ENCODE data around the gene SH2D2A. TPM values are rescaled to one million over a fixed set of nuclear protein-coding genes. Genes with fewer than 3 reads are reported as not detected.

The SH2D2A gene
- total RNA-seq = 0.78 TPM

DNA sequence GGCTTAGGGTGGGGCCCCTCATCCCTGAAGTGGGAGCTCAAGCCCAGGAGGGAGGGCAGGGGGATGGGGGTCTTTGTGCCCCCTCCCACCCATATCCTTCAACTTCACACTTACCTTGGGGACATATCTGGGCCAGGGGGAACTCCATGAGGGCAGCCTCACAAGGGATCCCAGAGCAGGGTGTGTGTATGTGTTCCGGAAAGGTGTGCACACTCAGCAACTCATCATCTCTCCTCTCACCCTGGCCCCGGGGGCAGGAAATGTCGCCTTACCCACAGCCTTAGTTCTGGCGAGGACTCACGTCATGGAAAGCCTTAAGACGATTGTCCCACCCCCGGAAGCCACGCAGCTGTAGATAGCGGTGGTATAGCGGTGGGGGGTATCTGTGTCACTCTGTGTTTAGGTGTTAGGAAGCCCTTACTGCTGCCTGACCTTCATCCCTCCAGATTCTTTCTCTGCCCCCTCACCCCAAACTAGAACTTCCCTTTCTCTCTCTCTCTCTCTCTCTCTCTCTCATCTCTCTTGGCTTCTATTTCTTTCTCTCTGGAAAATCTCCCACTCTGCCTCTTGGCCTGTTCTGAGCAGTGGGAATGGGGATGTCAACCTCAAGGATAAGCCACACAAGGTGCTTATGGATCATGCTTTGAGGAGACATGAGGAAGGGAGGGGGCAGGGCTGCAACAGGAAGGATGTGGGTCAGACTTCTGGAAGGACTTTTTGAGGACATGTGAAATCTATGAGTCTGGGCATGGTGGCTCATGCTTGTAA is at the start of gene SH2D2A:
SH2D2A (minus strand) TSS at position 288 of the 768 bp plus-strand sequence; CDS start at position 148, 140 bp downstream.
- DNase-seq (ENCODE audit: low spot score) = peak; percentile 55
- peak; percentile 49 for ATAC-seq

GRCh38 chr1:156865865-156866248 is 49.2 kb upstream of the SH2D2A start:
- DNase-seq (ENCODE audit: low spot score) = no peak
- ATAC-seq = no peak

DNA sequence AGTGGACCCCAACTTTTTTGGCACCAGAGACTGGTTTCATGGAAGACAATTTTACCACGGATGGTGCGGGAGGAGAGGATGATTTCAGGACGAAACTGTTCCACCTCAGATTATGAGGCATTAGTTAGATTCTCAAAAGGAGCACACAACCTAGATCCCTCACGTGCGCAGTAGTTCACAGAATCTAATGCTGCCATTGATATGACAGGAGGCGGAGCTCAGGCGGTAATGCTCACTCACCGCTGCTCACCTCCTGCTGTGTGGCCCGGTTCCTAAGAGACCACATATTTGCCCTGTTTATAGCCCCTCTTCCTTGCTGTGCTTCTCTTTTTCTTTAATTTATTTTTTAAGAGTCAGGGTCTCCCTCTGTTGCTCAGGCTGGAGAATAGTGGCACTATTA is 48.6 kb upstream of the SH2D2A start:
- ATAC-seq = no peak

DNA sequence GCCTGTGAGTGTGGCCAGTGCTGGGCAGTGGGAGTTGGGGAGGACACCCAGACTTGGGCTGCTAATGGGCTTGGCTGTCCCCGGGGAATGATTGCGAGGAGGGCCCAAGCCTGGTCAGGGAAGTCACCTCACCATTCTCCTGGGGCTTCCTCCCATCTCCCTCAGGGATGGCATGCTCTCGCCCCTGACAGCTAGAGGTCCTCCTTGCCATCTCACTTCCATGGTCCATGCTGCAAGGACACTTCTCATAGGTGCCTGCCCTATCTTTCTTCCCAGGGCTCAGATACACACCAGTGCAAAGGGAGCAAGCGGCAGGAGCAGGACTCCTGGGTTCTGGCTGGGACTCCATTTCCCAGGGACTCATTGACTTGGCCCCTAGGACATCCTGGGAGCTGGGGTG is 48.1 kb upstream of the SH2D2A start:
- no peak for DNase-seq (ENCODE audit: low spot score)
- no peak for ATAC-seq

More for the DNA sequence above, 48.6 kb upstream of the SH2D2A start:
- DNase-seq (ENCODE audit: low spot score) = no peak

DNA sequence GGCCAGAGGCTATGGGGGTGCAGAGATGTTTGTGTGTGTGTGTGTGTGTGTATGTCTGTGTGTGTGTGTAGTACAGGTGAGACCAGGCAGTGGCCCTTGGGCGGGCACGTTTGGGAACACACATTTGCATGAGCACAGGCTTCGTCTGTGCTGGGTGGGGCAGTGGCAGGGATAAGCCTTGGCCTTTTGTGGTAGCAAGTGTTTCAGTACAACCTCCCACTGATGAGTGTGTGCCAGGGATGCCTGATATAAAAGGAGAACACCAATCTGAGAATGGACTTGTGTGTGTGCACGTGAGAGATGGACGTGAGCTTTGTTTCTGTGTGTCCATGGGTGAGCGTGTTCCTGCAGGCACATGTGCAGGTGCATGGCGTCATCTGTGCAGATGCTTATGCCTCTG is 47.0 kb upstream of the SH2D2A start:
- ATAC-seq = no peak
- no peak for DNase-seq (ENCODE audit: low spot score)

- ATAC-seq (no peak), DNase-seq (ENCODE audit: low spot score) (no peak)
Observed at GRCh38 chr1:156862997-156863599, 46.5 kb upstream of the SH2D2A start.

GRCh38 chr1:156862584-156862983 is 45.9 kb upstream of the SH2D2A start:
- ATAC-seq = no peak
- DNase-seq (ENCODE audit: low spot score) = no peak

DNA sequence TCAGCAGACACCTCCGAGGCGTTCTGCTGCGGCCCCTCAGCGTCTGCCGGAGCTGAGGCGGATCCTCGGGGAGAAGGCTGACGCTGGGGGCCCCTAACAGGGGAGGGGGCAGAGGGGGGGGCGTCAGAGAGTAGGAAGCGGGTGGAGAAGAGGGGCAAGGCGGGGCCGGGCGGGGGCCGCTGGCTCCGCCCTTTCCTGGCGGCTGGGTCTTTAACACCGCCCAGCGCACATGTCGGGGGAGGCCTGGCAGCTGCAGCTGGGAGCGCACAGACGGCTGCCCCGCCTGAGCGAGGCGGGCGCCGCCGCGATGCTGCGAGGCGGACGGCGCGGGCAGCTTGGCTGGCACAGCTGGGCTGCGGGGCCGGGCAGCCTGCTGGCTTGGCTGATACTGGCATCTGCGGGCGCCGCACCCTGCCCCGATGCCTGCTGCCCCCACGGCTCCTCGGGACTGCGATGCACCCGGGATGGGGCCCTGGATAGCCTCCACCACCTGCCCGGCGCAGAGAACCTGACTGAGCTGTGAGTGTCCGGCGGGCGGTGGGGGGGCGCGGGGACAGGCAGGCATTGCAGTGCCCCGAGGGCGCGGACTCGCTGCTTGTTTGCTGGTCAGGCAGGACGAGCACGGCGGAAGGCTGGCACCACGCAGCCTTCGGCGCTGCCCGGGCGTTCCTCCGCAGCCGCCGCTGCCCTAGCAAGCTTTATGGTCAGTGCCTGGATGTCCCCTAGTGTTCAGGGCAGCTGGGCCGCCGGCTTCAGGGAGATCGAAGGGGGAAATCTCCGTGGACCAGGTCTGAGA is 44.2 kb upstream of the SH2D2A start, which contains the start of gene NTRK1:
NTRK1 (plus strand) TSS at position 238 of the 796 bp plus-strand sequence; CDS start at position 308, 70 bp downstream.
- ATAC-seq (peak; percentile 14), DNase-seq (ENCODE audit: low spot score) (no peak)

GRCh38 chr1:156860113-156860627 is 43.5 kb upstream of the SH2D2A start:
- no peak for DNase-seq (ENCODE audit: low spot score)
- ATAC-seq = peak; percentile 71

DNA sequence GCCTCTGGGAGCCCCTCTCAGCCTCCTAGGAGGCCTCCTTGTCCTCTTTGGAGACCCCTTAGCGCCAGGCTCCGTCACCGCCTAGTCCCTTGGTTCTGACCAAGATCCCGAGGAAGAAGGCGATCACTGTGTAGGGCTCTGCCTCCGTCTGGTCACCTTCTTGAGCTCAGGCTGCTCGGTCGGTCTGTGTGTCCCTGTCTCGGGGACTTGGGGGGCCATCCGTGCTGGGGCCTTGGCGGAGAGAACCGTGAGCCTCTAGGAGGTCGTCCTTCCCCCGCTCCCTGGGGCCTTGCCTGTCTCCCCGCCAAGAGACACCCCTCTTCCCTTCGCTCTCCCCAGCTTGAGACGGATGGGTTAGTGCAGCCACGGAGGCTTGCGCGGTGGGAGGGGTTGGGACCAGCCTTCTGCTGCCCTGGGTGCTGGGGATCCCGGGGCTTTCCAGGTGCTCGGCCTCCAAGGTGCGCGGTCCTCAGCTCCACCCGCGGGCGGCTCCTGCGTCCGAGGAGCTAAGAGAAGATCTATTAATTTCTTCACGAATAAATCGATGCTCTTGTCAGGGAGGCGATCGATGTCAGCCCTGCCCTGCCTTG is 43.0 kb upstream of the SH2D2A start:
- ATAC-seq = peak; percentile 17

GRCh38 chr1:156858959-156859522 is 42.4 kb upstream of the SH2D2A start, which contains the start of gene INSRR:
Gene INSRR (minus strand): TSS chr1:156859117. CDS start chr1:156858621, 496 bp downstream.
- DNase-seq (ENCODE audit: low spot score) (no peak), ATAC-seq (no peak)

More for the DNA sequence above, 43.0 kb upstream of the SH2D2A start:
- no peak for DNase-seq (ENCODE audit: low spot score)

- ATAC-seq = peak; percentile 22
Observed at GRCh38 chr1:156858555-156858956, 41.9 kb upstream of the SH2D2A start.

GRCh38 chr1:156857532-156857931 is 40.9 kb upstream of the SH2D2A start:
- DNase-seq (ENCODE audit: low spot score) = no peak

More at GRCh38 chr1:156858555-156858956, 41.9 kb upstream of the SH2D2A start:
- no peak for DNase-seq (ENCODE audit: low spot score)

GRCh38 chr1:156856282-156856785 is 39.7 kb upstream of the SH2D2A start:
- ATAC-seq (no peak), DNase-seq (ENCODE audit: low spot score) (no peak)

More at GRCh38 chr1:156857532-156857931, 40.9 kb upstream of the SH2D2A start:
- no peak for ATAC-seq

DNA sequence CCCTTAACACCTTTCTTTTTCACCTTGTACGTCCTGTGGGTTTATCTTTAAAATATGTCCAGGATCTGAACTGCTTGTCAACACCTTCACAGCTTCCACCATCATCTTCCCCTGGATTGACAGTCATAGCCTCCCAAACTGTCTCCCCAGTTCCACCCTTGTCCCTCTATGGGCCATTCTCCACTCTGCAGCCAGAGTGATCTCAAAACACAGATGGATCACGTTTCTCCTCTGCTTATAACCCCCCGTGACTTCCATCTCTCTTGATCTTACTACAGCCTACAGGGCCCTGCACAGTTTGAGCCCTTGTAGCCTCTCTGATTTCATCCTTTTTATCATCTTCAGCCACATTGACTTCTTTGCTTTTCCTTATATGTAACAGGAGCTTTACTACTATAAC is 38.0 kb upstream of the SH2D2A start:
- DNase-seq (ENCODE audit: low spot score) (no peak), ATAC-seq (no peak)

DNA sequence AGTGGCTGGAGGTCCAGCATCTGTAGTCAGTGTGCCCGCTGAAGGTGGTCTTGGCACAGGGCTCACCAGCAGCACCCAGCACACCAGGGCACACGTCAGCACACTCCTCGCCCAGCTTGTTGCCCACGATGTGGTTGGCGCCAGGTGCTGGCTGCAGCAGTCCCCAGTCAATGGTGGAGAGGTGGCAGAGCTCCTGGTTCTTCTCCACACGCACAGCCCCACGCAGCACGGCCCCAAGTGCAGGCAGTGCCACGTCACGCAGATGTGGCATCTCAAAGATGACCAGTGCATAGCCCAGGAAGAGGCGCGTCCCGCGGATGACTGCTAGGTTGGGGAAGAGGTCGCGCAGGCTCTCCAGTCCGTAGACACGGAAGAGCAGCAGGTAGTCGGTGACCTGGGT is 37.1 kb upstream of the SH2D2A start:
- ATAC-seq (no peak), DNase-seq (ENCODE audit: low spot score) (no peak)

DNA sequence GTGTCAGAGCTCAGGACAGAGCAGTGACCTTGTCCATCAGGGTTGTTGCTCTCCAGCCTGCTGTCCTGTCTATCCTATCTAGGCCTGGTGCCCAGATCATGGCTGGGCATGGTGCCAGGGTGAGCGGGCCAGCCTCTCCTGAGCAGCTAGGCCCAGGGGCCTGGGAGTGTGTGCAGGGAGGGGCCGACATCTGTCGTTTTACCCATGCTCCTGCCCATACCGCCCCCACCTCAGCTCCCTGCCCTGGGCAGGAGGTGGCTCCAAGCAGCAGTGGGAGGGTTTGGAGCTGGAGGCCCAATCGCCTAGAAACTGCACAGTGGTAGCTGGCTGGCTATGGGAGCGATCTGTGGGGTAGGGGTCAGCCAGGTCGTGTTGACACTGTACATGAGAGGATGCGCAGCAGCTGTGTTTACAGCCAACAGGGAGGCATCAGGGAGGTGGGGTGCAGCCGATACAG is 35.8 kb upstream of the SH2D2A start:
- ATAC-seq (peak; percentile 88), DNase-seq (ENCODE audit: low spot score) (peak; percentile 97)

DNA sequence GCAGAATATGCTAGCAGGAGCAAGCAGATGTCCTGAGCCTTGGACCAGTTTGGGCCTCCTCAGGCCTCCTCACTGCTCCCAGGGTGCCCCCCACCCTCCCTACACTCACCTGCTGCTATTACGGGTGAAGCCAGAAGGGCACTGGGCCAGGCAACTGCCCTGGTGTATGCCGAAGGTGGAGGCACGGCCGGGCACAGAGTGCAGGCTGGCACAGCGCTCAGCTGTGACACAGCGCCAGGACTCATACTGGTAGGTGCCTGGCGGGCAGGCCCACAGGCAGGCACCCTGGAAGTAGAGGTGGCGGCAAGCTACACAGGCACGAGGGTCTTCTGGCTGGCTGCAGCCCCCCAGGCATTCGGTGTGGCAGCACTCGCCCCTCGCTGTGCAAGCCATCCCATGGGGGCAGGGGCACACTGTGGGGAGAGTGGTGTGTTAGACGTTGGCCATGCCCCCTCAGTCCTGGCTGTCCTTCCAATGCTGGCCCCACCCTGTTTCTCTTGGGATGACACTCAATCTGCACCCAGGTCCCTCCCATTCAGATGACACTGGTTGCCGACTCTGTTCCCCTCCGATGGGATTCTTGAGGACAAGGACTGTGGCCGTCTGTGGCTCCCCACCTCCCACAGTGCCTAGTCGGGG is 35.2 kb upstream of the SH2D2A start:
- DNase-seq (ENCODE audit: low spot score) (peak; percentile 95), ATAC-seq (peak; percentile 93)

- no peak for DNase-seq (ENCODE audit: low spot score)
- no peak for ATAC-seq
Observed at GRCh38 chr1:156849151-156849496, 32.5 kb upstream of the SH2D2A start.
